Lung (tissue), 12 donors: Measurements from ENCODE around the gene RTN4R. TPM values are rescaled to one million over a fixed set of nuclear protein-coding genes. Genes with fewer than 3 reads are reported as not detected.
"Not testable (repeated sequence)": the region's sequence is repeated elsewhere in the genome, so short reads cannot be mapped to it uniquely, and the experiment has no call there.

Experiments
- ATAC-seq: fragments of 200-7000 bp; cut with Tn5 transposase; one replicate; pipeline ENCODE4 v1.9.1; 2020; ENCODE audit warnings: moderate number of reproducible peaks; ENCODE audit not compliant: insufficient read depth, low FRiP score
- DNase-seq, 3 donors: peaks; one replicate each; pipeline ENCODE4 v3.0.0-alpha.2; 2013 to 2017
- H3K27ac ChIP-seq, 2 donors: one replicate each; pipeline ENCODE4 v1.5.1; 2013; ENCODE audit warnings: mild to moderate bottlenecking in 2 of 2, moderate library complexity in 2 of 2, control low read depth in 1 of 2, inconsistent platforms in 1 of 2, low read depth in 1 of 2, low read length in 1 of 2
- H3K27me3 ChIP-seq, 3 donors: one replicate each; pipeline ENCODE4 v1.5.1; 2013; ENCODE audit warnings: low read length in 2 of 3; ENCODE audit not compliant: control insufficient read depth in 3 of 3, insufficient read depth in 3 of 3
- H3K36me3 ChIP-seq, 4 donors: one replicate each; pipeline ENCODE4 v1.5.1; 2013; ENCODE audit warnings: low read length in 4 of 4, mild to moderate bottlenecking in 1 of 4, moderate library complexity in 1 of 4; ENCODE audit not compliant: control insufficient read depth in 4 of 4, insufficient read depth in 4 of 4
- H3K4me1 ChIP-seq, 5 donors: one replicate each; pipeline ENCODE4 v1.5.1; 2013; ENCODE audit warnings: low read length in 5 of 5, mild to moderate bottlenecking in 2 of 5, moderate library complexity in 1 of 5; ENCODE audit not compliant: control insufficient read depth in 5 of 5, insufficient read depth in 5 of 5
- H3K4me3 ChIP-seq: one replicate; pipeline ENCODE4 v1.5.1; 2013; ENCODE audit warnings: mild to moderate bottlenecking, control low read depth, moderate library complexity
- H3K9ac ChIP-seq, 2 donors: one replicate each; pipeline ENCODE4 v1.5.1; 2013; ENCODE audit warnings: low read length in 2 of 2, control low read depth in 1 of 2; ENCODE audit not compliant: insufficient read depth in 1 of 2
- H3K9me3 ChIP-seq, 4 donors: one replicate each; pipeline ENCODE4 v1.5.1; 2013; ENCODE audit warnings: low read length in 3 of 4, mild to moderate bottlenecking in 1 of 4, moderate library complexity in 1 of 4; ENCODE audit not compliant: control insufficient read depth in 4 of 4, insufficient read depth in 3 of 4
- CTCF ChIP-seq: IDR thresholded peaks from 2 replicates; pipeline ENCODE4 v1.5.1; 2012; ENCODE audit warnings: mild to moderate bottlenecking; ENCODE audit errors: control extremely low read depth, extremely low read depth
- WGBS, 2 donors: extraction: QIAGEN DNeasy Blood & Tissue Kit; methylation state at CpG; one replicate each; pipeline ENCODE4 v1.1.7; 2013; 5-methylcytosine and 5-hydroxymethylcytosine counted together
- polyA plus RNA-seq, 2 donors: library from polyadenylated mRNA; stranded (reverse); fragments of 200-250 nt; gene quantifications; one replicate each; pipeline ENCODE4 v1.2.1, GENCODE V29; 2013
- total RNA-seq, 2 donors: library from RNA; depleted of rRNA in 1 of 2; stranded (reverse); fragments of >200 nt in 1 of 2; gene quantifications; one replicate each; pipeline ENCODE4 v1.2.1, GENCODE V29; 2014 to 2021
- donor health status: control.
- donor health status: control.
- donor health status: Bipolar disorder and iron deficiency.
- donor health status: healthy.
- donor health status: DM: yes; HTN: yes; CAD: no.

The RTN4R gene
- total and polyA plus RNA-seq, 4 donors, result 2.6 to 7.8 (median 4.3) TPM

- H3K4me3 ChIP-seq, result no peak overlapping the region
- no peaks in the 10 kb centered on the region for H3K9me3 ChIP-seq
- H3K27ac ChIP-seq, result no peak overlapping the region
- H3K36me3 ChIP-seq, result no peaks in the 10 kb centered on the region
- no peak overlapping the region for H3K9ac ChIP-seq
- no peaks in the 10 kb centered on the region for H3K4me1 ChIP-seq
- WGBS, 2 donors, result 83 to 90% methylated on average over 12 of the region's 12 CpGs
- no peaks in the 10 kb centered on the region for H3K27me3 ChIP-seq
- ATAC-seq (no peak), DNase-seq (no peak)
- no peak for TF ChIP-seq CTCF
Observed at GRCh38 chr22:20280866-20281265, 12.7 kb upstream of the RTN4R start.

GRCh38 chr22:20280163-20280562, 12.0 kb upstream of the RTN4R start:
- 75 to 89% methylated on average over 17 to 18 of the region's 21 CpGs for WGBS, 2 donors
- H3K4me3 ChIP-seq, H3K4me1 ChIP-seq, H3K9me3 ChIP-seq, ATAC-seq, H3K9ac ChIP-seq, H3K27ac ChIP-seq, DNase-seq, H3K36me3 ChIP-seq, H3K27me3 ChIP-seq: not testable (repeated sequence)

DNA sequence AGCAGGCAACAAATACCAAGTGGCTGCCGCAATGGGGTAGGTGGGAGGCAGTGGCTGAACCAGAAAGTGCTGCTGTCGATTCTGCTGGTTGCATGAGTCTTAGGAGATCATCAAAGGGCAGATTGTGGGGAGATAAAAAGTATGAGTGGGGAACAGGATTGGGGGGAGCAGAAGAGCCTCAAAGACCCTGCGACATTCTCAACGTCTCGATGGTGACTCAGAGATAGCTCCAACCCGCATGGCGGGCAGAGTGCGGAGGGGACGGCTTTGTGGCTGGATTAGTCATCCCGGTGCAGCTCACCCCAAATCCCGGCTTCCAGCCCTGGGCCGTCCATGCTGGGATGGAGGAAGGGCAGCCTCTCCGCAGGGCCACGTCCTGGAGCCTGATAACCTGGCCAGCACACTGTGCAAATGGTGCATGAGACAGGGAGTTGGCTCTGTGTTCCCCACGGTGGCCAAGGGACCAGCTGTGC, 11.6 kb upstream of the RTN4R start:
- Histone ChIP-seq H3K9me3 (no peaks in the 10 kb centered on the region), H3K36me3 (no peaks in the 10 kb centered on the region), H3K27me3 (no peaks in the 10 kb centered on the region), H3K27ac (no peak overlapping the region), H3K4me3 (no peak overlapping the region), H3K9ac (no peak overlapping the region), H3K4me1 (no peaks in the 10 kb centered on the region)
- DNase-seq, result no peak
- WGBS, 2 donors, result 74 to 80% methylated on average over 15 of the region's 15 CpGs
- no peak for TF ChIP-seq CTCF
- ATAC-seq, result no peak

GRCh38 chr22:20278726-20279490, 10.8 kb upstream of the RTN4R start:
- ATAC-seq, H3K27me3 ChIP-seq, H3K27ac ChIP-seq, H3K9me3 ChIP-seq, H3K36me3 ChIP-seq, H3K4me1 ChIP-seq, H3K9ac ChIP-seq, H3K4me3 ChIP-seq, DNase-seq: not testable (repeated sequence)
- 82% methylated on average over 14 to 22 of the region's 22 CpGs for WGBS, 2 donors

DNA sequence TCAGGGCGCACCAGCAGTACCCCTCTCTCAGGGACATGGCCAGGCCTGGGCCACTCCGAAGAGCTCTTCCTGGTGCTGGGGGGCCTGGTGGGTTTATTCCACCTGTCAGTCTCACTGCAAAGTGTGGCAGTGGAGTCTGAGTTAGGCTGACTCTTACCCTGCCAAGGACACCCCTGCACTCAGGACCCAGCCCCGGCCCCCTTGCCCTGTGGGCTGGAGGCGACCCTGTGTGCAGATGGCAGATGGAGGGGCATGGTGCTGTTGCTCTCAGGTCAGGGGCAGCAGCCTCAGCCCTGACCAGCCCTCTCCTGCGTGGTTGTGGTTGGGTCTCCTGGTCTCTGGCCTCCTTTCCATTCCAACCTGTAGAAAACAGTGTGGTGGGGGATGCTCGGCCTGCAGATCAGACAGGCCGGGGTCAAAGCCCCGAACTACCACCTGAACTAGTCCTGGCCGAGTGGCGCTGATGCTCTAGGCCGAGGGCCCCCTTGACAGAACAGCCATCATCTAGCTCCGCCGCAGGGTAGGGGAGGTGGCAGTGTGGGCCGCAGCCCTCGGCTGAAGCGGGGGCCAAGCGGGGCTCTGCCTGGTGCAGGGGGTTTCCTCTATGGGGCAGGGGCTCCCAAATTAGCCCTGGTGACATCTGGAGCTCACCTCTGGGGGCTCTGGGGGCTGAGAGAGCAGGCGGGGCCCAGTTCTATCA, 10.0 kb upstream of the RTN4R start:
- H3K27ac ChIP-seq, H3K36me3 ChIP-seq, H3K4me3 ChIP-seq, H3K9me3 ChIP-seq, H3K9ac ChIP-seq, DNase-seq, H3K27me3 ChIP-seq, H3K4me1 ChIP-seq, ATAC-seq: not testable (repeated sequence)
- WGBS, 2 donors, result 87 to 90% methylated on average over 17 of the region's 18 CpGs
